GM12892 (cell line): ENCODE results near the gene CNTNAP2.
"Not testable (repeated sequence)": the region's sequence is repeated elsewhere in the genome, so short reads cannot be mapped to it uniquely, and the experiment has no call there.

Source experiments
- DNase-seq: peaks from one replicate; pipeline ENCODE4 v3.0.0; 2011; ENCODE audit not compliant: insufficient read length
- FAIRE-seq: peaks from 2 replicates; lab custom pipeline; 2011; peaks lifted over from hg19 to GRCh38; lab: Jason Lieb, UNC
- POLR2A ChIP-seq: IDR thresholded peaks from 2 replicates; pipeline ENCODE4 v1.6.1; 2011; ENCODE audit warnings: low read depth, low read length, control low read depth
- POLR2AphosphoS5 ChIP-seq: IDR thresholded peaks from 2 replicates; pipeline ENCODE4 v1.6.1; 2011; ENCODE audit warnings: low read depth, low read length, control low read depth
- TAF1 ChIP-seq: IDR thresholded peaks from 2 replicates; pipeline ENCODE4 v1.6.1; 2011; ENCODE audit warnings: low read depth, mild to moderate bottlenecking, control low read depth, low read length, borderline replicate concordance

The CNTNAP2 gene

GRCh38 chr7:148436571-148436970 lies 2320.0 kb downstream of the CNTNAP2 start:
- TF ChIP-seq POLR2AphosphoS5 (no peak), TAF1 (no peak), POLR2A (no peak)
- DNase-seq, result no peak
- no peak for FAIRE-seq

DNA sequence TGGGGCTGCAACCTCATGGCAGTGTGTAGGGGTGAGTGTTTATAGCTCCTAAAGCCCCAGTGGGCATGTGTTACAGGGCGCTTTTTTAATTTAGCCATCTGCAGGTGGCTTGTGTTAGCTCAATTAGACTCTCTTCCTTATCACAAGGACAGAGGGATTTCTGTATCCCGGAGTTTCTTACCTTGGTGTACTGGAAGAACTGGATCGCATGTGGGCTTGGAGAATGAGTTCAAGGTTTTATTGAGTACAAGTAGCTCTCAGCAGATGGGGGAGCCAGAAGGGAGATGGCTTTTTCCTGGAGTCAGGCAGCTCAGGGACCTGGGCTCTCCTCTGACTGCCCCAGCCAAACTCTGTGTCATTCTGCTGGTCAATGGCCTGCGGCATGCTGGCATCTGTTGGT lies 2320.4 kb downstream of the CNTNAP2 start:
- no peak for FAIRE-seq
- no peak for TF ChIP-seq POLR2A
- TF ChIP-seq TAF1, result no peak
- no peak for TF ChIP-seq POLR2AphosphoS5

DNA sequence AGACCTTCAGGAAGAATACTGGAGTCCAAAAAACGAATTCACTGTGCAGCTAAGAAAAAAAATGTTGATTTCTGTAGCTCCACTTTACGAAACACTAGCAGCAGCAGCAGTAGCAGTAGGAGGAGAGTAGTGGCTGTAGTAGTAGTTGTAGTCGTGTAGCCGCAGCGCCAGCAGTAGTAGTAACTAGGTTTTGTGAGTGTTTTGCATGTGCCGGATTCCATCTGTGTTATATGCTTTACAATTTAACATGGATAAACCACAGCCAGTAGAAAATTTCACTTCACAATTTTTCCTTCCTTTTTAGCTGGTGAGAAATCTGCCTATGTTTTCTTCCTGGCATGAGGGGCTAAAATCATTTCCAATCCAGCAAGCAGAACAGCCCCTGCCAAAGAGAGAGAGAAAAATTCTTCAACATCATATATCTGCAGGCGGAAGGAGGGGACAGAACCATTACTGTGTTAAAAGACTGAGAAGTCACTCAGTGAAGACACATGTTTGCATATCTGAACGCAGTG lies 2325.6 kb downstream of the CNTNAP2 start:
- FAIRE-seq, result no peak
- DNase-seq, result no peak
- TF ChIP-seq POLR2A (no peak), POLR2AphosphoS5 (no peak), TAF1 (no peak)

More for the DNA sequence above, 2320.4 kb downstream of the CNTNAP2 start:
- DNase-seq, result no peak

DNA sequence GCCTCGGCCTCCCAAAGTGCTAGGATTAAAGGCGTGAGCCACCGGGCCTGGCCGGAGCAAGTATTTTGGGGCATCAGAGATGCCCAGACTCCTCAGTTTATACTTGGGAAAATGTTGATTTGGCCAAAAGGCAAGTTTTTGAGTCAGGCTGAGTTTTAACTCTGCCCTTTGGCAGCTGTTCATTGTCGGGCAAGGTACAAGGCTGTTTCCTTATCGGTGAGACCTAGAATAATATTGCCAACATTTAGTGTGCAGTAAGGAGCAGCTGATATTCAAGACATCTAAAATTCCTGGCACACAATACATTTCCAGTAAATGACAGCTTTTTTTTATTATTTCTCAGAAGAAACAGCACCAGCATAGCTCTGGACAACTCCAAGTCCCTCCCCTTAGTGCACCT lies 2326.3 kb downstream of the CNTNAP2 start:
- no peak for TF ChIP-seq POLR2AphosphoS5
- TF ChIP-seq POLR2A, result no peak
- no peak for TF ChIP-seq TAF1
- FAIRE-seq (no peak), DNase-seq (no peak)

DNA sequence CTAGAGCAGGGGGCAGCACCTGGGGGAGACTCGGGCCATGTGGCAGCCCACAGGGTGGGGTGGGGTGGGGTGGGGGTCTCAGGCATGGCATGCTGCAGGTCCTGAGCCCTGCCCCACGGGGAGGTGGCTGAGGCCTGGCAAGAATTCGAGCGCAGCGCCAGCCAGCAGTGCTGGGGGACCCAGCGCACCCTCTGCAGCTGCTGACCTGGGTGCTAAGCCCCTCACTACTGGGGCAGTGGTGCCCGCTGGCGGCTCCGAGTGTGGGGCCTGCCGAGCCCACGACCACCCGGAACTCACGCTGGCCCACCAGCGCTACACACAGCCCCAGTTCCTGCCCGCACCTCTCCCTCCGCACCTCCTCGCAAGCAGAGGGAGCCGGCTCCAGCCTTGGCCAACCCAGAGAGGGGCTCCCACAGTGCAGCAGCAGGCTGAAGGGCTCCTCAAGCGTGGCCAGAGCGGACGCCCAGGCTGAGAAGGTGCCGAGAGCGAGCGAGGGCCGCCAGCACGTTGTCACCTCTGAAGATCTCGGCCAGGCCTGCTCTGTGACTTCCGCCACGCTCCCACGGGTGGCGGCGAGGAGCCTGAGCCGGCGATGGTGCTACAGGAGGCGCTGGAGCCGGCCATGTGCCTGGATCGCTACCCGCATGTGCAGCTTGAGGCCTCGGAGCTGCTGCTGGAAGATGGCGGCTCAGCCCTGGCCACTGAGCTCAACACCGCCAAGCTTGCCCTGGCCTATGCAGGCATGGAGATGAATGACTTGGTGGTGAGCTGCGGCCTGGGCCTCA lies 2328.9 kb downstream of the CNTNAP2 start:
- TF ChIP-seq POLR2AphosphoS5 (no peak), TAF1 (no peak), POLR2A (no peak)
- FAIRE-seq, result no peak
- DNase-seq, result no peak

- TF ChIP-seq TAF1 (no peak), POLR2AphosphoS5 (no peak), POLR2A (no peak)
- peak; percentile 24 for FAIRE-seq
- no peak for DNase-seq
Measured at GRCh38 chr7:148447221-148447849, 2330.7 kb downstream of the CNTNAP2 start.

DNA sequence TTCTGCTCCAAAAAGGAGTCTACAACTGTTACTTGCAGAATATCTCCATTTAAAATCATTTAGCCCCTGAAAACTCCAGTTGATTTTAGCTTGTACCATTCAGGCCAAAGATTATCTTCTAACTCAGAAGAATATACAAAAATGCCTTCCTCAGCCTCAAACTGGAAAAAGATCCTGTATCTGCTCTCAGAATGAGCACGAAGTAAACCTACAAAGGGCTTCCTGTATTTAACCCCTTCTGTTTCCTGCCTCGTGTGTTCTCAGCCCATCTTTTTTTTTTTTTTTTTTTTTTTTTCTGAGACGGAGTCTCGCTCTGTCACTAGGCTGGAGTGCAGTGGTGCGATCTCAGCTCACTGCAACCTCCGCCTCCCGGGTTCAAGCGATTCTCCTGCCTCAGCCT lies 2334.9 kb downstream of the CNTNAP2 start:
- not testable (repeated sequence) for DNase-seq, FAIRE-seq

DNA sequence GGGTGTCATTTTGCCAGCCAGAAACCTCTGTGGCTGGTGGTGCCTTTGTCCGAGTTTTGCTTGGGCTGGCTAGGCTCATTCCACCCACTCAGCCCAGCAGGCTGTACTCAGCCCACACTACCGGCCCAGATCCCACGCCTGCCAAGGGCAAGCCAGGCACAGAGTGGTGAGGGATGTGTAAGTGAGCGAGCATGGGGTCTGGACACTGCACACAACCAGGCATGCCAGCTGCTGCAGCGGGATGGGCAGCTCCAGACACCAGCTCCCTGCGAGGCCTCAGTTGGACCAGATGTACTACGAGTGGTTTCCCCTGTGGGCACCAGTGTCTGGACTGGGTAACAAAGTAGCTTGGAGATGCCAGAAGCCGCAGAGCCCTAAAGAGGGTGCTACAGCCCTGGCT lies 2339.8 kb downstream of the CNTNAP2 start:
- DNase-seq (no peak), FAIRE-seq (no peak)
- no peak for TF ChIP-seq POLR2A
- no peak for TF ChIP-seq TAF1
- TF ChIP-seq POLR2AphosphoS5, result no peak

GRCh38 chr7:148457310-148457921 lies 2340.8 kb downstream of the CNTNAP2 start:
- no peak for TF ChIP-seq TAF1
- TF ChIP-seq POLR2A, result no peak
- TF ChIP-seq POLR2AphosphoS5, result no peak
- FAIRE-seq (no peak), DNase-seq (no peak)

DNA sequence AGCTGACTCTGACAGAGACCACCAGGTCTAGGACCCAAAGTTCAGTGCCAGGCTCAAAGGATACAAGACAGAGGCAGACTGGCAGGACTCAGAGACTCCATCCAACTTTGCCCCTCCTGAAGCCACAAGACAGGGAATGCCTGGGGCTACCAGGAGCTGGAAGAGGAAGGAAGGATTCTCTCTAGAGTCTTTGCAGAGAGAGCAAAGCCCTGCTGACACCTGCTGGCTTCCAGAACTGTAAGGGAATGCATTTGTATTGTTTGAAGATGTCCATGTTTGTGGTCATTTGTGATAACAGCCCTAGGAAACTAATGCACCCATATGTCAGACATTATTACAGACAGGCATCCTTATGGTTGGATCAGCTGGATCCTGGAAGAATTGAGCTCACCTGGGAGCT lies 2341.7 kb downstream of the CNTNAP2 start:
- TF ChIP-seq POLR2AphosphoS5 (no peak), TAF1 (no peak), POLR2A (no peak)
- FAIRE-seq, result no peak
- no peak for DNase-seq

GRCh38 chr7:148461392-148462179 lies 2345.0 kb downstream of the CNTNAP2 start:
- TF ChIP-seq TAF1, result no peak
- no peak for TF ChIP-seq POLR2A
- no peak for TF ChIP-seq POLR2AphosphoS5
- DNase-seq (no peak), FAIRE-seq (peak; percentile 93)

- not testable (repeated sequence) for DNase-seq, FAIRE-seq
Measured at GRCh38 chr7:148462774-148463173, 2346.2 kb downstream of the CNTNAP2 start.
